GM19463 (cell line): ENCODE data around the gene ZNF557.
"Not testable (repeated sequence)": the region's sequence is repeated elsewhere in the genome, so short reads cannot be mapped to it uniquely, and the experiment has no call there.

Experiments used
- ATAC-seq: cut with Tn5 transposase; IDR thresholded peaks from one replicate; pipeline ENCODE4 v1.9.1; 2021; ENCODE audit warnings: mild to moderate bottlenecking, moderate library complexity; ENCODE audit not compliant: unreplicated experiment

Gene ZNF557

DNA sequence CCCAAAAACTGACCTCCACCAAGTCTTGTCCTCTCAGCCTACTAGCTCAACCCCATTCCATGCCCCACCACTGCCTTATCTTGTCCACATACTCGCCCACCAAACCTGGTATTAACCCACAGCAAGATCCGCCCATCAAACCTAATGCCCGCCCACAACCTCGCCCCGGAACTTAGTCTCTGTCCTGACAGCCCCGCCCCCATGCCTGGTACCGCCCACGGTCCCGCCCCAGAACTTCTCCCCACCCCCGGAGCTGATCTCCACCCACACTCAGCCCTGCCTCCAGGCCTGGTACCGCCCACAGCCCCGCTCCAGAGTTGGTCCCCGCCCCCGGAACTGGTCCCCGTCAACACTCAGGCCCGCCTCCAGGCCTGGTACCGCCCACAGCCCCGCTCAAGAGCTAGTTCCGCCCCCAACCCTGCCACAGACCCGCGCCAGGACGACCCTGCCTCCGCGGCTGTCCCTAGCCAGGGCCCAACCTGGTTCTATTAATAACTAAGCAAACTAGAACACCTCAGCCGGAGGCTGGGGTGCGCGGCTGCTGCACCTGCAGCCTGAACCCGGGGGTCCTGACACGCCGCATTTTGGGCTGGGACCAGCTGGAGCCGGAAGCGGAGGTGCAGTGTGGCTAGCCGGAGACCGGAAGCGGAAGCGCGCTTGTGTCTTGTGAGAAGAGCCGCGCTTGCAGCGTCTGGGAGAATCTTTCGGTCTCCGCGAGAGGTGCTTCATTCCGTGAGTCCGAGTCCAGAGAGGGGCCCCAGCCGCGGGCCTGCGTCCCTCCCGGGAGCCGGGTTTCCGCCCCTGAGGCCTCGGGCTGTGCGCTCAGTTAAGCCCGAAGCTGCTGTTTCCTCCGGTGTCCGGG, at the start of gene ZNF557:
TSS of gene ZNF557 (plus strand) at position 662 of the 862 bp plus-strand sequence. CDS start 5,372 bp downstream, outside the sequence.
- ATAC-seq: peak; percentile 93

DNA sequence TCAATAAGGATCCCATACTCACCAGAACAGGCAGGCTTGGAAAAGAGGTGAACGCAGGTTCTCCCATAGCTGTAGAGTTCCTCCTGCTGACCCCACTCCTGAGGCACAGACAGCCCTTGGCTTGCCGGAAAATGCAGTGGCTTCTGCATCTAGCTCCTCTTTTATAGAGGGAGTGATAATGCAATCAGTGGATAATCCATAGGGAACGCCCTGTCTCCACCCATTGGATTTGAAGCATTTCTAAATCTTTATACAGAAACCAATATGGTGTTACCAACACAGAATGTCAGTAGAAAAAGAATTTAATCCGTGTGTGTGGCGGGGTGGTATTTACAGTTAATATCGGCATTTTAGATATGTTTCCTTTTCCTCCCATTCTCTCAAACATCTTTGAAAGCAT, 48.2 kb upstream of the ZNF557 start, which contains the start of gene MBD3L2B:
TSS of gene MBD3L2B (minus strand) at position 101 of the 400 bp plus-strand sequence. CDS start at position 67, 34 bp downstream.
- ATAC-seq: not testable (repeated sequence)

DNA sequence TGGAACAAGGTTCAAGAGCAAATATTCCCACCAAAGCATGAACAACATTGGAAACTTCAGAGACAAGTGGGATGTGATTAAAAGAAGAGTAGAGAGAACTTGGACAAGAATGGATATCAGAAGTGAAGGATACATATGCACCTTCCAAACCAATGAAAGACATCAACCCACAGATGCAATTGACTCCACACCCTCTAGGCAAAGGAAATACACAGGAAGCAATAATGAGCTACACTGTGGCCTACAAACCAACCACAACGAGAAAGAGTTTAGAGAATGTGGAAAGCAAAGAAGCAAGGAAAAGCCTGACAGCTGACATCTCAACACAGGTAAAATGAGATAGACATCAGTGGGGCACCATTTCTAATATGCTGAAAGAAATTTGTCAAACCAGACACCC, 40.7 kb upstream of the ZNF557 start:
- ATAC-seq: not testable (repeated sequence)

DNA sequence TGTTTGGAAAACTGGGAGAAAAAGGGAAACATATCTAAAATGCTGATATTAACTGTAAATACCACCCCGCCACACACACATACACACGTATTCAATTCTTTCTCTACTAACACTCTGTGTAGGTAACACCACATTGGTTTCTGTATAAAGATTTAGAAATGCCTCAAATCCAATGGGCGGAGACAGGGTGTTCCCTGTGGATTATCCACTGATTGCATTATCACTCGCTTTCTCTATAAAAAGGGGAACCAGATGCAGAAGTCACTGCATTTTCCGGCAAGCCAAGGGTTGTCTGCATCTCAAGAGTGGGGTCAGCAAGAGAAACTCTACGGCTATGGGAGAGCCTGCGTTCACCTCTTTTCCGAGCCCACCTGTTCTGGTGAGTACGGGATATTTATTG, 39.2 kb upstream of the ZNF557 start, which contains the start of gene MBD3L5:
TSS of gene MBD3L5 (plus strand) at position 301 of the 400 bp plus-strand sequence. CDS start at position 335, 34 bp downstream.
- ATAC-seq: not testable (repeated sequence)

DNA sequence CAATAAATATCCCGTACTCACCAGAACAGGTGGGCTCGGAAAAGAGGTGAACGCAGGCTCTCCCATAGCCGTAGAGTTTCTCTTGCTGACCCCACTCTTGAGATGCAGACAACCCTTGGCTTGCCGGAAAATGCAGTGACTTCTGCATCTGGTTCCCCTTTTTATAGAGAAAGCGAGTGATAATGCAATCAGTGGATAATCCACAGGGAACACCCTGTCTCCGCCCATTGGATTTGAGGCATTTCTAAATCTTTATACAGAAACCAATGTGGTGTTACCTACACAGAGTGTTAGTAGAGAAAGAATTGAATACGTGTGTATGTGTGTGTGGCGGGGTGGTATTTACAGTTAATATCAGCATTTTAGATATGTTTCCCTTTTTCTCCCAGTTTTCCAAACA, 29.4 kb upstream of the ZNF557 start, which contains the start of gene MBD3L4:
TSS of gene MBD3L4 (minus strand) at position 101 of the 400 bp plus-strand sequence. CDS start at position 66, 35 bp downstream.
- ATAC-seq: not testable (repeated sequence)

DNA sequence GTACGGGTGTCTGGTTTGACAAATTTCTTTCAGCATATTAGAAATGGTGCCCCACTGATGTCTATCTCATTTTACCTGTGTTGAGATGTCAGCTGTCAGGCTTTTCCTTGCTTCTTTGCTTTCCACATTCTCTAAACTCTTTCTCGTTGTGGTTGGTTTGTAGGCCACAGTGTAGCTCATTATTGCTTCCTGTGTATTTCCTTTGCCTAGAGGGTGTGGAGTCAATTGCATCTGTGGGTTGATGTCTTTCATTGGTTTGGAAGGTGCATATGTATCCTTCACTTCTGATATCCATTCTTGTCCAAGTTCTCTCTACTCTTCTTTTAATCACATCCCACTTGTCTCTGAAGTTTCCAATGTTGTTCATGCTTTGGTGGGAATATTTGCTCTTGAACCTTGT, 27.9 kb upstream of the ZNF557 start:
- ATAC-seq: not testable (repeated sequence)

DNA sequence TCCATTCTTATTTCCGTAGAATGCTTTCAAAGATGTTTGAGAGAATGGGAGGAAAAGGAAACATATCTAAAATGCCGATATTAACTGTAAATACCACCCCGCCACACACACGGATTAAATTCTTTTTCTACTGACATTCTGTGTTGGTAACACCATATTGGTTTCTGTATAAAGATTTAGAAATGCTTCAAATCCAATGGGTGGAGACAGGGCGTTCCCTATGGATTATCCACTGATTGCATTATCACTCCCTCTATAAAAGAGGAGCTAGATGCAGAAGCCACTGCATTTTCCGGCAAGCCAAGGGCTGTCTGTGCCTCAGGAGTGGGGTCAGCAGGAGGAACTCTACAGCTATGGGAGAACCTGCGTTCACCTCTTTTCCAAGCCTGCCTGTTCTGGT, 20.5 kb upstream of the ZNF557 start, which contains the start of gene MBD3L2:
TSS of gene MBD3L2 (plus strand) at position 301 of the 400 bp plus-strand sequence. CDS start at position 354, 53 bp downstream.
- ATAC-seq: not testable (repeated sequence)

DNA sequence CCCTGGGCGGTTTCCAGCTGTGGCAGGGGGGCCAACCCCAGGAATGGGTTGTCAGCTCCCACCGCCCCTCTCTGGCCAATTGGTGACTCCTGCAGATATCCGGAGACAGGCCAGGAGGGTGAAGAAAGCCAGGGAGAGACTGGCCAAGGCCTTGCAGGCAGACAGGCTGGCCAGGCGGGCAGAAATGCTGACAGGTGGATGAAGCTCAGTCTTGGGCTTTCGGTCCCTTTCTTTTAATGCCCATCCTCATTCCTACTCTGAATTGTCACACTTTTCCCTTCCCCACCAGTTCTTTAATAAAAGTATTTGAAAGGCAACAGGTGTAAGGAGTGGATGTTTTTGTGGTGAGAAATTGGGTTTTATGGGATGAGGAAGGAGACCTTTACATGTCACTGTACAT, 18.1 kb upstream of the ZNF557 start:
- ATAC-seq: not testable (repeated sequence)

DNA sequence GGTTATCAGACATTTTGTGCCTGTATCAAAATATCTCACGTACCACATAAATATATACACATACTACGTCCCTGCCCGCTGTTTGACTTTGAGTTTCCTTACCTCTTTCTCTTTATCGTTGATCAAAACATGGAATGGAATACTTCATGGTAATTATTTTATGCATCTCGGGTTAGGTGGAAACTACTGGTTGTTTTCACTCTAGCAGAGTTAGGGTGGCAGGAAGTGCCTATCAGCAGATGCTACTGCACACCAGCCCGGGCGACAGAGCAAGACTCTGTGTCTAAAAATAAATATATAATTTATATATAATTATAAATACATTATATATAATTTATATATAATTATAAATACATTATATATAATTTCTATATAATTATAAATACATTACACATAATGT, 16.6 kb upstream of the ZNF557 start:
- not testable (repeated sequence) for ATAC-seq

DNA sequence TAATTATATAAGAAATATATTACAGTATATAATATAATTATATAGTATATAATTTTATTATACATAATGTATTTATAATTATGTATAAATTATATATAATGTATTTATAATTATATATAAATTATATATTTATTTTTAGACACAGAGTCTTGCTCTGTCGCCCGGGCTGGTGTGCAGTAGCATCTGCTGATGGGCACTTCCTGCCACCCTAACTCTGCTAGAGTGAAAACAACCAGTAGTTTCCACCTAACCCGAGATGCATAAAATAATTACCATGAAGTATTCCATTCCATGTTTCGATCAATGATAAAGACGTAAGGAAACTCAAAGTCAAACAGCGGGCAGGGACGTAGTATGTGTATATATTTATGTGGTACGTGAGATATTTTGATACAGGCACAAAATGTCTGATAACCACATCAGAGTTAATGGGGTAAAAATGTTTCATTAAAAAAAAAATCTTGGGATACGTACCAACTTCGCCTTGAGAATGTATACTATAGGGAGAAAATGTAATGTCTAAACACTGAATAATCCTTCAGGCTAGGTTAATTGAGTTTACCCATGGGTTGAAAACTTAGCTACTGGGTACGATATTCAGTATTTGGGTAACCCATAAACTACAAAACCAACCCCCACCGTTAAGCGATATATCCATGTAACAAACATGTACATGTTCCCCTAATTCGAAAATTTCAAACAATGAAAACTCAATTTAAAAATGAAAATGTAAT, 14.7 kb upstream of the ZNF557 start:
- ATAC-seq: not testable (repeated sequence)

DNA sequence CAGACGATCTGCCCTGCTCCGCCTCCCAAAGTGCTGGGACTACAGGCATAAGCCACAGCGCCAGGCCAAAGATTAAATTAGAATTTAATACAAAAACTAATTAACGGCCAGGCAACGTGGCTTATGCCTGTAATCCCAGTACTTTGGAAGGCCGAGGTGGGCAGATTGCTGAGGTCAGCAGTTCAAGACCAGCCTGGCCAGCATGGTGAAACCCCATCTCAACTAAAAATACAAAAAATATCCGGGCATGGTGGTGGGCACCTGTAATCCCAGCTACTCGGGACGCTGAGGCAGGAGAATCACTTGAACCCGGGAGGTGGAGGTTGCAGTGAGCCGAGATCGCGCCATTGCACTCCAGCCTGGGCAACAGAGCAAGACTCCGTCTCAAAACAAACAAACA, 13.8 kb upstream of the ZNF557 start:
- ATAC-seq: not testable (repeated sequence)

DNA sequence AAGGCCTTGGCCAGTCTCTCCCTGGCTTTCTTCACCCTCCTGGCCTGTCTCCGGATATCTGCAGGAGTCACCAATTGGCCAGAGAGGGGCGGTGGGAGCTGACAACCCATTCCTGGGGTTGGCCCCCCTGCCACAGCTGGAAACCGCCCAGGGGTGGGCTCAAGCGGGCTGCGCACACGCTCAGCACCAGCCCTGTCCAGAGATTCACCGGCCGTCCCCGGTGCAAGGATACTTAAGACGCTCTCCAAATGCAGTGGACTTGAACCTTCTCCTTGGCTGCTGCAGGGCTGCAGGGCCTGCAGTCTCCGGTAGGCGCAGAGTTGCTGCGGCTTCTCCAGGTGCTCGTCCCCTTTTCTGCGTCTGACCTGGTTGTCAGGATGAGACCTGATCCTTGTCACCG, 13.1 kb upstream of the ZNF557 start:
- ATAC-seq: not testable (repeated sequence)

DNA sequence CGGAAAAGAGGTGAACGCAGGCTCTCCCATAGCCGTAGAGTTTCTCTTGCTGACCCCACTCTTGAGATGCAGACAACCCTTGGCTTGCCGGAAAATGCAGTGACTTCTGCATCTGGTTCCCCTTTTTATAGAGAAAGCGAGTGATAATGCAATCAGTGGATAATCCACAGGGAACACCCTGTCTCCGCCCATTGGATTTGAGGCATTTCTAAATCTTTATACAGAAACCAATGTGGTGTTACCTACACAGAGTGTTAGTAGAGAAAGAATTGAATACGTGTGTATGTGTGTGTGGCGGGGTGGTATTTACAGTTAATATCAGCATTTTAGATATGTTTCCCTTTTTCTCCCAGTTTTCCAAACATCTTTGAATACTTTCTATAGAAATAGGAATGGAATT, 10.9 kb upstream of the ZNF557 start, which contains the start of gene MBD3L3:
TSS of gene MBD3L3 (minus strand) at position 101 of the 400 bp plus-strand sequence. CDS start at position 30, 71 bp downstream.
- ATAC-seq: not testable (repeated sequence)

DNA sequence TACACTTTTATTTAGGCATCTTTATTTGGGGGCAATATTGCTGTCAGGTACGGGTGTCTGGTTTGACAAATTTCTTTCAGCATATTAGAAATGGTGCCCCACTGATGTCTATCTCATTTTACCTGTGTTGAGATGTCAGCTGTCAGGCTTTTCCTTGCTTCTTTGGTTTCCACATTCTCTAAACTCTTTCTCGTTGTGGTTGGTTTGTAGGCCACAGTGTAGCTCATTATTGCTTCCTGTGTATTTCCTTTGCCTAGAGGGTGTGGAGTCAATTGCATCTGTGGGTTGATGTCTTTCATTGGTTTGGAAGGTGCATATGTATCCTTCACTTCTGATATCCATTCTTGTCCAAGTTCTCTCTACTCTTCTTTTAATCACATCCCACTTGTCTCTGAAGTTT, 9.5 kb upstream of the ZNF557 start:
- not testable (repeated sequence) for ATAC-seq

DNA sequence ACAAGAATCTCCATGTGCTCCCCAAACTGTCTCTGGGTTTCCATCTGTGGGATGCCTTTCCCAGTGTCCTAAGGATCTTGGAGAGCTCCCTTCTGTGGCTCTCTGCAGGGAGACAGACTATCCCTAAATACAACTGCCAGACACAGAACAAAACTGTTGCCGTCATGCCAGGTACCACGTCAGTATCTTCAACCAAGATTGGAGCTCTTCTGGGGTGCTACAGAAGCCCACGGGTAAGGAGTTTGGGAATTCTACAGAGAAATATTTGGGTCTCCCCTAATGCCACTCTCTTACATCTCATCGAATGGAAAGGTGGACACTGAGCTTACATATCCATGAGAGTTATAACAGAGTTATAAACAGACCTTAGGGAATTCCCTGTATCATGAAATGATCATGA, 6.2 kb upstream of the ZNF557 start:
- ATAC-seq: no peak

DNA sequence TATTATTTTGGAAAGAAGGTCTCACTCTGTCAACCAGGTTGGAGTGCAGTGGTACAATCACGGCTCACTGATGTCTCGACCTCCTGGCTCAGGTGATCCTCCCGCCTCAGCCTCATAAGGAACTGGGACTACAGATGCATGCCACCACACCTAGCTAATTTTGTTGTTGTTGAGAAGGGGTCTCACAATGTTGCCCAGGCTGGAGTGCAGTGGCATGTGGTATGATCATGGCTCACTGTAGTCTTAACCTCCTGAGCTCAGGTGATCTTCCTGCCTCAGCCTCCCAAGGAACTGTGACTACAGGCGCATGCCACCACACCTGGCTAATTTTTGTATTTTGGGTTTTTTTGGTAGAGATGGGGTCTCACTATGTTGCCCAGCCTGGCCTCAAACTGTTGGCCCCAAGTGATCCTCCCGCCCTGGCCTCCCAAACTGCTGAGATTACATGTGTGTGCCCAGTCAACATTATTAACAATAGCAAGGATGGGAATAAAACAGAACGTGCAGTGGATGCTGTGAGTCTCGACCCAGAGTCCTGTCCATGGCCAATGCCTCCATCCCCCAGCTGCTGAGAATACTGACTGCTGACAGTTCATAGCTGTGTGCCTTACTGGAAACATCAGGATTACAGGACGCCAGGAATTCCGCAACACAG, 5.6 kb upstream of the ZNF557 start:
- no peak for ATAC-seq

DNA sequence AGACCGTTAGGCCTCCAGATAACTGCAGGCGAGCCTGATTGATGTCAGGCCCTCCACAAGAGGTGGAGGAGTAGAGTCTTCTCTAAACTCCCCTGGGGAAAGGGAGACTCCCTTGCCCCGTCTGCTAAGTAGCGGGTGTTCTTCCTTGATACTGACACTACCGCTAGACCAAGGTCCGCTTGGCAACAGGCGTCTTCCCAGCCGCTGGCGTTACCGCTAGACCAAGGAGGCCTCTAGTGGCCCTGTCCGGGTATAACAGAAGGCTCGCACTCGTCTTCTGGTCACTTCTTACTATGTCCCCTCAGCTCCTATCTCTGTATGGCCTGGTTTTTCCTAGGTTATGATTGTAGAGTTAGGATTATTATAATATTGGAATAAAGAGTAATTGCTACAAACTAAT, 2.4 kb upstream of the ZNF557 start:
- ATAC-seq: not testable (repeated sequence)

DNA sequence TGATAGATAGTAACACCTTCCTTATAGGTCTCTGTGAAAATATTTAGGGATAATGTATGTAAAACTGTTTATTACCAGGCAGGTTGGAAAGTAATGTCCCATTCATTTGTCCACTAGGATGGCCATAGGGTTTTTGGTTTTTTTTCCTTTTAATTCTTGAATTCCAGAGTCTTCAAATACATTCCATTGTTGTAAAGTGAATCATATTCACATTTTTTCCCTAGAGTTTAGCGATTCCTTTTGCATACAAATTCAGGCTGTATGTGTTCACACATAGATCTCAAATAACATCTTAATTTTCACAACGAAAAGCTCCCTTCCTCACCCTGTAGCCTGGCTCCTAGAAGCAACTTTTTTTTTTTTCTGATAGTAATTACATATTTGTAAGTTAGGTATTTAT, 1.8 kb upstream of the ZNF557 start:
- ATAC-seq: no peak

DNA sequence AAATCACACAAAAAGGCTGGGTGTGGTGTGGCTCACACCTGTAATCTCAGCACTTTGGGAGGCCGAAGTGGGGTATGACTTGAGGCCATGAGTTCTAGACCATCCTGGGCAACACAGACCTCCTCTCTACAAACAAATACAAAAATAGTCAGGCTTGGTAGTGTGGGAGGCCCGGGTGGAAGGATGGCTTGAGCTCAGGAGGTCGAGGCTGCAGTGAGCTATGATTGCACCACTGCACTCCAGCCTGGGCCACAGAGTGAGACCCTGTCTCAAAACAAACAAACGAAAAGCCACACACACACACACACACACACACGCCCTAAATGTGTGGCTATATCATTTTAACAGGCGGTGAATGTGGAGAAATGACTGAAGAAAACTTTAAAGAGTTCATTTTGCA, 904 bp upstream of the ZNF557 start:
- no peak for ATAC-seq

DNA sequence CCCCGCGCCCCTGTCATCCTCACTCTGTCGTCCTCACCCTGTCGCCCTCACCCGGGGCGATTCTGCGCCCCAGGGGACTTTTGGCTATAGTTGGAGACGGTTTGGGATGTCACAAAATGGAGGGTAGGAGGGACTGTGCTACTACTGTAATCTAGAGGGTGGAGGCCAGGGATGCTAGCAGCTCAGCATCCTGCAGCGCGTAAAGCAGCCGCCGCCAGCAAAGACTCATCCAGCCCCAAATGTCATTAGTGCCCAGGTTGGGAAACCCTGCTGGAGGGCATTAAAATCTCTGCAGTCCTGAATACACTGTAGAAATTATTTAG, 362 bp downstream of the ZNF557 start:
- peak; percentile 8 for ATAC-seq

DNA sequence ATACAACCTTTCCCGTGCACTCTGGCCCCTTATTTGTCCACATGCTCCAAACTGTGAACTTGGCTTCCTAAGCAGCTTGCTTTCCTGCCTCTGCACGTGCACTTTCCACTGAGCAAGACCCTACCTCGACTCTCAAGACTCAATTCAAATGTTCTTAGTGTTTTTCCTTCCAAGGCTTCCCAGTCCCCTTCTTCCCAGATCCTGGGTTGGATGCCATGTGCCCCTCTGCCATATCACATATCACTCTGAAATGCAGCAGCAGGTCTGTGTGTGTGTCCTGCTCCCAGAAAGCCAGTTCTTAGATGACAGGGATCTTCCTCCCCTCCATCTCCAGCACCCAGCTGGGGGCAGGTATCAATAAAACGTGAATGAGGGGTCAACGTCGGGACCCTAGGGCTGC, 3.0 kb downstream of the ZNF557 start:
- no peak for ATAC-seq
